Stimulated activated CD4-positive, alpha-beta T cell treated with anti-CD3 and anti-CD28 coated beads, Interleukin-1b, Interleukin-23, amount 100 ng/mL, for 48 hours (primary cell): ENCODE results near the gene TAP1.
"Not testable (repeated sequence)": the region's sequence is repeated elsewhere in the genome, so short reads cannot be mapped to it uniquely, and the experiment has no call there.

ENCODE experiments used
- DNase-seq: peaks from one replicate; pipeline ENCODE4 v3.0.0-alpha.2; 2020

Gene TAP1

DNA sequence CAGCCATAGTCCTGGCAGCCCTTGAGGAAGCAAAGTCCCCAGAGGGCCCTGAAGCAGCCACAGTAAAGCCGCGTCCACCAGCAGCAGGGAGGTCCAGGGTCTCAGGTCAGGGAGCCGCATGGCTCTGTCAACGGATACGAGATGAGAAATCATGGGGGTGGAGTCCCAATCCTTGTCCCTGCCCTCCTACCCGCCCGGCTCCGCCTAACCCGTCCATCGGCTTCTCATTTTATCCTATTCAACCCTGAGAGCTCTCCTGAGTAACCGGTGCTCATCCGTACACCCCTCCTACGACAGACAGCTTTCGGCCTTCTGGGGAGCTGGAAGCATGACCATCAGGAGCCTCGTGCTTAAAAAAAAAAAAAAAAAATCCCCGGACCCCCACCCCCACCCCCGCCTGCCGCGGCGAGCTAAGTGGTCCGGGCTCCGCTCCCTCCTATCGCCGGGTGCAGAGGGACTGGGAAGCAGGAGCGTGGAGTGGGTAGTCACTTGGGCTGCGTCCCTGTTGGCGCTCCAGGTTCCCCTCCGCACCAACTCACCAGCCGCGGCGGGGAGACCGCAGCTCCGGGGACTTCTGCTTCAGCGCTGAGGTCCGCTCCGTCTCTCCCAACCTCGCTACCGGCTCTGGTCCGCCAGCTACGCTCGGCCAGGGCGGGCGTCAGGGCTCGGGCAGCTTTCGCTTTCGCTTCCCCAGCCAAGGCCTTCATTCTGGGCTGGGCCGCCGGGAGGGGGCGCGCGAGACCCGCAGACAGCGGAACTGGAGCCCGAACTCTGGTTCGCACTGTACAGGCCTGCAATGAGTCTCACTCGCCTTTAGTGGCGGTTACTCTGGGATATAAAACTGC lies 15.2 kb downstream of the TAP1 start, which contains the start of gene TAP2:
Gene TAP2, minus strand, starts transcription at position 626 of the 845 bp plus-strand sequence. Its CDS starts 506 bp downstream, at position 120.
- DNase-seq, result peak; percentile 96

- DNase-seq, result no peak
Measured at GRCh38 chr6:32837651-32838113, 15.8 kb downstream of the TAP1 start.

DNA sequence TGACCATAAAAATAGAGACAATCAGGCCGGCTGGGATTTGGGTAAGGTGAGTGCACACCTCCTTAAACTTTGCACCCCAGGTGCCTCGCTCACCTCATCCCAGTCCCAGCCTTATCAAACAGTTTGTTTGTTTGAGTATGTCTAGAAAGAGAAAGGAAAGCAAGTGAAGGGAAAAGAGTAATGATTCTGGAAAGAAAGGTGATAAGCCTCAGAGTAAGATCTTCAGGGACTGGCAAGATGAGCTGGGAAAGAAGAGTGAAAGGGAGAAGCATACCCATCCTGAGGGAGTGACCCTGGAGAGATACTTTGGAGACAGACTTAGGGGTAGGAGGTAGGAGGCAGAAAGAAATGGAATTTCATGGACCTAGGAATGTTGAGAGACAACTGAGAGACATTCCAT lies 16.6 kb downstream of the TAP1 start:
- no peak for DNase-seq

DNA sequence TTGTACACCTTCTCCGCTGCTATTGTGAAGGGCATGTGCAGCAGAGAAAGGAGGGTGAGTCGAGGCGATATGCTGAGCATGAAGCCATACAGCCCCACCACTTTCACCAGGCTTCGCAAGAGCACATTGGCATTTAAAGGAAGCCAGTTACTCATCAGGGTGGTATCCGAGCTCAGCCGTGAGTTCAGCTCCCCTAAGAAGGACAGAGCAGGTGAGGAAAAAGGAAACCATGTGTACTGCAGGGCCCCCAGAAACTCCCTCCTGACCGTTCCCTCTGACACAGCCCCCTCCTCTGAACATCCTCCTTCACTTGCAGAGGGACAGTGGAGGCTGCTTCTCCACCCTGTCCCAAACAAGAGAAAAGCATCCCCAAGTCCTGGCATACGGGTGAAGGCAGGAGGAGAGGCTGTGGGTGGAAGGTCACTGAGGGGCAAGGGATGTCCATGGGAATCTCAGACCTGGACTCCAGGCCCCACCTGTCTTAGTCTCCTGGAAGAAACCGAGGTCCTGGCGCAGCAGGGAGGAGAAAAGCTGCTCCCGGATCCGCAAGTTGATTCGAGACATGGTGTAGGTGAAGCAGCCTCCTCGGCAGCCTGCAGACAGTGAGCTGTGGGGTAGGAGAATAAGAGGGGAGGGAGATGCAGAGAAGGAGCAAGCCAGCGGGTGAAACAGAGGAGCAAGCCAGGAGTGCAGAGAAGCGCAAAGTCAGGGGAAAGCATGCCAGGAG lies 18.2 kb downstream of the TAP1 start:
- no peak for DNase-seq

- DNase-seq, result no peak
Measured at GRCh38 chr6:32833664-32834063, 19.8 kb downstream of the TAP1 start.

DNA sequence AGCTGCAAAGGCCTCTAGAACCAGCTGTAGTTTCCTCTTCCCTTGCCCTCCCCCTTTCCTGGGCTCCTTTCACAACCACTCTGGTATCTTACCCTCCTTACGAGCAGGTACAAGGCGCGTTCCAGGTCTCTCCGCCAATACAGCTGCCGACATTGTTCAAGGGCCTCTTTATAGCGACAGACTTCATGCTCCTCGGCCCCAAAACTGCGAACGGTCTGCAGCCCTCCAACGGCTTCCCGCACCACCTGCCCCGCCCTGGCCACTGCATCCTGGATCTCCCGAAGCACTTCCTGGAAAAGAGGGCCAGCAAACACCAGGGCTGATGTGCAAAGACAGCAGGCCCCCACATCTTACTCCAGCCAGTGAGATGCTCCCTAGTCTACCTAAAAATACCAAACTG lies 21.0 kb downstream of the TAP1 start:
- DNase-seq, result no peak

GRCh38 chr6:32830936-32831335 lies 22.6 kb downstream of the TAP1 start:
- DNase-seq, result no peak

DNA sequence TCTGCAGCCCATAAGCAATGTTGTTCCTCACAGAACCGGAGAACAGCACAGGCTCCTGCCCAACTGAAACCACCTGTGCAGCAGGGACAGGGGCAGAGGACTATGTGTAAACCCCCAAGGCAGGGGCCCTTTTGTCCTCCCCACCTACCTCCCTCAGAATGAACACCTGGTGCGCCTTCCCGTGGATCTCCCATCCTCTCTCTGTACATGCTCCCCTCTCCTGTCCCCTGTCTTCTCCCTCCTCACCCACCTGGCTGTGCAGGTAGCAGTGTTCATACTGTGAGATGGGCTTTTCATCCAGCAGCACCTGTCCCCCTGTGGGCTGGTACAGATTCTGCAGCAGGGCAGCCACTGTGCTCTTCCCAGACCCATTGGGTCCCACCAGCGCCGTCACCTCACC lies 23.5 kb downstream of the TAP1 start:
- no peak for DNase-seq

DNA sequence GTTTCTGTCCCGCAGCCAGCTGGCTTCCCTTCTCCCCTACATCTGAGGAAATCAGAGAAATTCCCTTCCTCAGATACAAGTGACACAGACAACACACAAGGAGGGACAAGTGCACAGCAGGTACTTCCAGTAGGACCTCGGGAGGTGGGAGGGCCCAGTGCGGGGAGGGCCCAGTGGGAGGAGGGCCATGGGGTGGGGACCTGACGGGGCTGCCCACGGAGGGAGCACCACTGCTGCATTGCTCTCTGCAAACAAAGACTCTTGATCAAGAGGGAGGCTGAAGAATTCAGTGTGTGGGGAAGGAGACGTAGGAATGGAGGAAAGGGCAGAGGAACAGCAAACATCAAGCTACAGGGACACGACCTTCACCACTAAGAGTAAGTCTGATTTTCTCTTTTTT lies 24.0 kb downstream of the TAP1 start:
- DNase-seq, result no peak

- DNase-seq, result no peak
Measured at GRCh38 chr6:32827025-32827424, 26.5 kb downstream of the TAP1 start.

- DNase-seq, result no peak
Measured at GRCh38 chr6:32825966-32826365, 27.5 kb downstream of the TAP1 start.

DNA sequence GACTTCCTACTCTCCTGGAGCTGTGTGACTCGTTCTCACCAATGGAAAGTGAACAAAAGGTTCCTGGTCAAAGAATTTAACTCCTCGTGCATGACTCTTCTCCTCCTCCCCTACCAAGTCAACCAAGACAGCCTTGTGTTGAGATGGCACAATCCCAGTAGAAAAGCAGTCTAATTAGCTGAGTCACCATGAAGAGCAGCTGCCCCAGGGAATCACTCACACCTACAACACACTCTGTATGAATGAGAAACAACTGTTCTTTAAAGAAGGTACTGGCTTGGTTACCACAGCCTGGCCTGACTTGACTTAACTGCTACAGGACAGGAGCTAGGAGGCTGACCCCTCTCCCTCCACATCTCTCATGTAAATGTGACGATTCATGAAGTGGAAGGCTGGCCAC lies 33.8 kb downstream of the TAP1 start:
- no peak for DNase-seq

DNA sequence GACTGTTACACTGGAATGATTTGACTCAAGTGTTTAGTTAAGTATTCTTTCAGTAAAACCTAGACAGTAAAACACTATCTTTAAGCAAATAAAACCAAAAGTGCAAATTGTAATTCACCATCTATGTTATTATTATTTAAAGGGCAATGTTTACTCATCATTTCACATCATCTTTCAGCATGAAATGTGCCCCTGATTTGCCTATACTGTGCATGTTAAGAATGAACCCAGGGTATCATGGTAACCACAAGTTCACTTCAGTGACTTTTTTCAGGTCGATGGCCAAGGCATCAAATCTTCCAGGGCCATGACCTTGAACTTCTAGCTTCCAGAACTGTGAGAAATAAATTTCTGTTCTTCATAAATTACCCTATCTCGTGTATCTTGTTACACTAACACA lies 34.6 kb downstream of the TAP1 start:
- DNase-seq, result no peak

DNA sequence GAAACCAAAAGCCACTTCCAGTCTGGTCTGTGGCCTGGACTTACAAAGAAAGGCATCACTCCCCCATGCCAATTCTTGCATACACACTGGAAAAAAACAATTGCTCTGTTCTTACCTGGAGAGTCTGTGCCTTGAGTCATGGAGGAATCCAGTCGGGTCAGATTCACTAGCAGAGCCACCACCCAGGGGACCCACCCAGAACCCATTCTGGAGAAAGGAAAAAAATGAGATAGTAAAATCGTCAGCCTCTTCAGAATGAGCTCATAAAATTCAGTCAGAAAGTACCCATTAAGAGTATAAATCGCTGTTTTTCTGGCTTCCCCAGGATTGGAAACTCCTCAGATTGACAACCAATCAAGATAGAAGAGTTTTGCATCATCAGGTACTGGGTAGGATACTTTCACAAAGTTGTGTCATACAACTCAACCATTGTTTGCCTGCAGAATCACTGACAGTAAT lies 36.7 kb downstream of the TAP1 start, which contains the start of gene HLA-DOB:
Gene HLA-DOB, minus strand, starts transcription at position 257 of the 459 bp plus-strand sequence. Its CDS starts 51 bp downstream, at position 206.
- no peak for DNase-seq

- DNase-seq, result no peak
Measured at GRCh38 chr6:32815996-32816395, 37.5 kb downstream of the TAP1 start.

GRCh38 chr6:32815115-32815514 lies 38.4 kb downstream of the TAP1 start:
- no peak for DNase-seq

GRCh38 chr6:32814145-32814544 lies 39.4 kb downstream of the TAP1 start:
- DNase-seq, result no peak

- no peak for DNase-seq
Measured at GRCh38 chr6:32809171-32809570, 44.3 kb downstream of the TAP1 start.

- no peak for DNase-seq
Measured at GRCh38 chr6:32807020-32807580, 46.4 kb downstream of the TAP1 start.

- DNase-seq, result not testable (repeated sequence)
Measured at GRCh38 chr6:32805404-32805803, 48.1 kb downstream of the TAP1 start.

DNA sequence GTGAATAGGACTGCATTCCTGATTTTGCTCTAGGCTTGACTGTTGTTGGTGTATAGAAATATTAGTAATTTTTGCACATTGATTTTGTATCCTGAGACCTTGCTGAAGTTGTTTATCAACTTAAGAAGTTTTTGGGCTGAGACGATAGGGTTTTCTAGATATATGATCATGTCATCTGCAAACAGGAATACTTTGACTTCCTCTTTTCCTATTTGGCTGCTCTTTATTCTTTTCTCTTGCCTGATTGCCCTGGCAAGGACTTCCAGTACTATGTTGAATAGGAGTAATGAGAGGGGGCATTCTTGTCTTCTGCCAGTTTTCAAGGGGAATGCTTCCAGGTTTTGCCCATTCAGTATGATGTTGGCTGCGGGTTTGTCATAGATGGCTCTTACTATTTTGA lies 50.1 kb downstream of the TAP1 start:
- no peak for DNase-seq

DNA sequence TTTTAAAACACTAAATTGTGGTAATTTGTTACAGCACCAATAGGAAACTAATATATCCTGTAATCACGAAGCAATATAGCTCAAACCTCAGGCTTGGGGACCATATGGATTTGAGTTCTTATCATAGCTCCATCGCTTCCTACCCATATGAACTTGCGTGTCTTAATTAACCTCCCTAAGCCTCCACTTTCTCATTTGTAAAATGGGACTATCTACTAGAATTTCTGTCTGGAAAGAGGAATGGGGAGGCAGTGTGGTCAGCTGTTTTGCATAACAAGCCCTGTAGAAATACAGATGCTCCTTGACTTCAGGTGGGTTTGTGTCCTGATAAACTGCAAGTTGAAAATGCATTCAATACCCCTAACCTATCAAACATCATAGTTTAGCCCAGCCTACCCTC lies 53.8 kb downstream of the TAP1 start:
- DNase-seq, result no peak

DNA sequence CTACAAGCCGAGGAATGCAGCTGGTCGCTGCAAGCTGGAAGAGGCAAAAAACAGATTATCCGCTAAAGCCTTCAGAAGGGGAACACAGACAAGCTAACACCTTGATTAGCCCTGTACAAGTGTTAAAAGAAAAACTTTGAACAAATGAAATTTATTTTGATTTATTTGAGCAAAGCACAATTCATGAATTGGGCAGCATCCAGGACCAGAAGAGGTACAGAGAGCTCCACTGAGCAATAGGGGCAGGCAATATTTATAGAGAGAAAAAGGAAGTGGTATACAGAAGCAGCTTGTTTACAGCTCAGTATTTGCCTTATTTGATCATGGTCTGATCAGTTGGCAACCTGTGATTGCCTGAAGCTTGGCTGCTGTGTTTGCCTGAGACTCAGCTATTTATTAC lies 54.3 kb downstream of the TAP1 start:
- no peak for DNase-seq
